GM19328 (cell line): ENCODE data around the gene TMEM209.

ENCODE experiments used
- ATAC-seq: cut with Tn5 transposase; IDR thresholded peaks from one replicate; pipeline ENCODE4 v1.9.1; 2021; ENCODE audit warnings: mild to moderate bottlenecking, moderate library complexity; ENCODE audit not compliant: unreplicated experiment

TMEM209 gene

DNA sequence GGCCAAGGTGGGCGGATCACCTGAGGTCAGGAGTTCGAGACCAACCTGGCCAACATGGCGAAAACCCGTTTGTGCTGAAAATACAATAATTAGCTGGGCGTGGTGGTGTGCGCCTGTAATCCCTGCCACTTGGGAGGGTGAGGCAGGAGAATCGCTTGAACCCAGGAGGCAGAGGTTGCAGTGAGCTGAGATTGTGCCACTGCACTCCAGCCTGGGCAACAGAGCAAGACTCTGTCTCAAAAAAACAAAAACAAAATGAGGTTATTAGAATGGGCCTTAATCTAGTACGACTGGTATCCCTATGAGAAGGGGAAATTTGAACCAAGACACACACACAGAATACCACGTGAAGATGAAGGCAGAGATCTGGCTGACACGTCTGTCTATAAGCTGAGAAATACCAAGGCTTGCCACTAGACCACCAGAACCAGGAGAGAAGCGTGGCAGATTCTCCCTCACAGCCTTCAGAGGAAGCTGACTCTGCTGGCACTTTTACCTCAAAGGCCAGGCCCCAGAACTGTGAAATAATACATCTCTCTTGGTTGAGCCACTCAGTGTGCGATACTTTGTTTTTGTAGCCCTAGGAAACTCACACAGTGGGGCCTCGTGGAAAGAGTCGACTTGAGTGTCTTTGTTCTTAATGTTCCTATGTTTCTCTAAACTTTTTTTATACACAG is 59.6 kb downstream of the TMEM209 start:
- no peak for ATAC-seq

DNA sequence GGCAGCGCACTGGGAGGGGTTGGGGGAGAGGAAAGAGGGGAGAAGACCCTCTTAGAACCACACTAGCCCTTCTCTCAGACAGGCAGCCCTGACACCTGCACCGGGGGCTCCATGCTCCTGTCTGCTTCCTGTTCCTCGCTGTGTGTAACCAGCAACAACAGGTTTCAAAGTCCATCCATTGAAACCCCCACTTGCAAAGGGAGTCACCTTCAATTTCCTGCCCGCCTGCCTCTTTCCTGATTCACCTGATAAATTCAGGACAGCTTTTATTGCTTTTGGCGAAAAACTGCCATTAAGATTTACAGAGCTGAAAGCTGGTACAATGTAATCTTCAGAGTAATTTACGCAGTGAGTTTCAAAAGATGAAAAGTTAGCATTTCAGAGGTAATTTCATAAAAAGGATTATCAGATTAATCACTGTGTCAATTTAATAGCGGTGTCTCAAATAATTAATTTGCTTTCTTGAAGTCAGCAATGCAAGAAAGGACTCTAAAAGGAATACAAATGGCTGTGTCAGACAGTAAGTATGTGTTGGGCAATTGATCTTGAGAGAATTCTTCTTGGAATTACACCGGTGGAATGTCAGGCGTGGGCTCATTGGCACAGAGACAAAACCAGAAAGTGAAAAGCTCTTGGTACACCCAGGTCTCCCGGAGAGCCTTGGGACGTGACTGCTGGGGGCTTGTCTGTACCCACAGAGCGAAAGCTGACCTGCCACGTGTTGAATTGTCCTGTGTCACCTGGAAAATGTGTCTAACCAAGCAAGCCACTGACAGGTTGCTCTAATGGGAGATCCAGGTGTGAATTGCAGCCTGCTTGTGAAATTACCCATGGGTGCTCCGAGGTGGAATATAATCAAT is 60.7 kb downstream of the TMEM209 start:
- no peak for ATAC-seq

DNA sequence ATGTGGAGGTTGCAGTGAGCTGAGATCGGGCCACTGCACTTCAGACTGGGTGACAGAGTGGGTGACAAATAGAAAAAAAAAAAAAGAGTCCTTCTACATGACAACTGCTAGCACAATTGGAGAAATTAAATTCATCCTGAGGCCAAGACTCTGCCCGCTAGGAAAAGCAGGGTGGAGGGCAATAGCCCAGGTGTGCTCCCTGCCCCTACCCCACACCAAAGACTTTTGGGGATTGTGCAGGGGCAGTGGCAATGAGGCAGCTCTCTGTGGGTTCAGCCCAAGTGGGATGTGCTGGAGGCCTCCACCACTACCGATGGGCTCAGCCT is 61.3 kb downstream of the TMEM209 start:
- ATAC-seq, result no peak

DNA sequence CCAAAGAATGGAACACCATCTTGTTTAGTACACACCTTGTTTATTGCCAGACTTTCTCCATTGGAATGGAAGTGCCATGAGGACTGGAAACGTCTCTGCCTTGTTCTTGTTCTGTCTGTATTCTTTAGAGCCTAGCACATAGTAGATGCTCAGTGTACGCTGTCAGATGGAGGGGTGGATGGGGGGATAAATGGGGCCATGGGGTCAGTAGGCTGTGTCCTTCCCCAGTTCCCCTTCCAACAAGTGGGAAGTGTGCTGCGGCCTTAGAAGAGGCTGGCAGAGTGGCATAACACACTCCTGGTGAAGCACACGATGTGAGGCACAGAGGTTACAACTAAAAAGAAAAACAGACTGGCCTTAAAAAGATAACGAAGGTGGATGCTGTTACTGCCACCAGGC is 61.9 kb downstream of the TMEM209 start:
- ATAC-seq, result no peak

DNA sequence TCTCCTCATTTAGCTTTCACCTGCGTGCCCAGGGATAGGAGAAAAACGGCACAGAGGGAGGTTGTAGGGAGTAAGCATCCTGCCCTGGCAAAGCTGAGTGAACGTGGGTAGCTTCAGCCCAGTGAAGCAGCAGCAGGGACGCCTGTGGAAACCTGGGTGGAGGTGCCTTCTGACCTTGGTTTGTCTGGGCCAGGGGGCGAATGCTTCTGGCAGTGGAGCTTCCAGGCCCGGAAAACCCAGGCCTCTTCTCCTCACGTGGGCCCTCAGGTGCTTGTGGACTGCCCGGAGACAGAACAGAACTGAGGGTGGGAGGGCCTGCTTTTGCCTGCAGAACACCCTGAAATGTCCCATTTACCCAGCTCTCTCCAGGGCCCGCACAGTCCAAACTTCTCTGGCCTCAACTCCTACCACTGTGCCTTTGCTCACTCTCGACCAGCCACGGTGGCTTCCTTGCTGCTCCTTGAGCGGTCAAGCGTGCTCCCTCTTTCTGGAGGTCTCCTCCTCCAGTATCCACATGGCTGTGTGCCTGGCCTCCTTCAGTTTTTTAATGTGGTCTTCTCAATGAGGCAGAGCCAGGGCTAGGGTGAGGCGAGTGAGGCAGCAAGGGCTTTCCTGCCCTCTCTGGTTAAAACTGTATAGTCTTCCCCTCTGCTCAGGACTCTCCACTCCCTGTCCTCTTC is 62.4 kb downstream of the TMEM209 start:
- ATAC-seq, result no peak

DNA sequence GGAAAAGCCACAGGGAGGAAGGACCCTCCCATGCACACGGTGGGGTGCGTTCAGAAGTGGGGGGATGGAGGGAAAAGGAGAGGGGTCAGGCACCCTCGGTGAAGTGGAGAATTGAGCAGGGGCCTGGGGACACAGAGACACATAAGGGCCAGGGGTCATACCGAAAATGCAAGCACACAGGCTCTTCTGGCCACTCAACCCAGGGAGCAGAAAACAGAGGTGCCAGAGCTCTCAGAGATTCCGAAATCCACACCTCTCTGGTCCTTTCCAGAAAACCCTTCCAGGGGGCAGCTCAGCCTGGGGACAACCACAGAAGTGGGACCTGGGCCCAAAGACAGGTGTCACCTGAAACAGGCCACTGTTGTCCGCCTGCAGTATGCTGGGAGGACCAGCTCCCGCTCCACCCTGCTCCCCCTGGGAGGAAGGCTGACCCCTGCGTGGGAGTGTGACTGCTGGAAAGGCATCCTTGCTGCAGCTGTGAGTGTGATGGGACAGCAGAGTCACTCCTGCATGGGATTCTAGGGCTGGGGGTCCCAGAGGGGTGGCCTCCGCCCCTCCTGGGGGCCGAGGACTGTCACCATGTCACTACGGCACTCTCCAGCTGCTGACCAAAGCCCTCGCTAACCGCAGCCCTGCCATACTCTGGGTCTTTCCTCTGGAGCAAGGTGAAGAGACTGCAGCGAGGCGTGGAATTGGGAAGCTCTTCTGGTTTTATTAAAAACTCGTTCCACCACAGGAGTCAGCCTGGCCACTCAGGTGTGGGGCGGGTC is 63.1 kb downstream of the TMEM209 start:
- ATAC-seq, result no peak

DNA sequence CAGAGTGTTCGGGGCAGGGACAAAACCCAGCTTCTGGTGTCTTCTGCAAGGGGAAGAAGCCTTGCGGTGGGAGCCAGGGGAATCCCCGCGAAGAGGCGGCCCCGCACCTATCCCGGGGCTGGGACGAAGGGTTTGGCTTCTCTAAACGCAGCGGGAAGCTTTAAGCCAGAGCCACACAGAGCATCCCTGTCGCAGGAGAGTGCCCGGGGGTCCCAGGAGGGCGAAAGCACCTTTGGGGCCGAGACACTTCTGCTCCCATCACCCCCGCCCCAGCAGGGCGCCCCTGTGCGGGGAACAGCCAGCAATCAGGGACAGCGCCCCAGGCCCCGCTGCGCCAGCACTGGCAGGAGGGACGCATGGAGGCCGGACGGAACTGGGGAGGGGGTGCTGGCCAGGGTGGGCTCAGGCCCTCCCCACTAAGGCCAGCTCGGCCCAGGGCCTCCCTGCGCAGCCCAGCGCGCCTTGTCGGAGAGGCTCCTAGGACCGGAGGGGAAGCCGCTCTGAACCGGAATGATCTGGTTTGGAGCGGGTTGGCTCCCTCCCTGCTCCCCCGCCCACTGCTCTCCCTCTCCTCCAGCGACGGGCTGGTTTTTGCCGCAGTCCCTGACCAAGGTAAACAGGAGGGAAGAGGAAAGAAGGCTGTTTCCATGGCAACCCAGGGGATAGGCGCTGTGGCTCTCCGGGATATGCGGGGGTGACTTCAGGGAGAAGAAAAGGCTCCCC is 63.9 kb downstream of the TMEM209 start:
- ATAC-seq, result no peak

DNA sequence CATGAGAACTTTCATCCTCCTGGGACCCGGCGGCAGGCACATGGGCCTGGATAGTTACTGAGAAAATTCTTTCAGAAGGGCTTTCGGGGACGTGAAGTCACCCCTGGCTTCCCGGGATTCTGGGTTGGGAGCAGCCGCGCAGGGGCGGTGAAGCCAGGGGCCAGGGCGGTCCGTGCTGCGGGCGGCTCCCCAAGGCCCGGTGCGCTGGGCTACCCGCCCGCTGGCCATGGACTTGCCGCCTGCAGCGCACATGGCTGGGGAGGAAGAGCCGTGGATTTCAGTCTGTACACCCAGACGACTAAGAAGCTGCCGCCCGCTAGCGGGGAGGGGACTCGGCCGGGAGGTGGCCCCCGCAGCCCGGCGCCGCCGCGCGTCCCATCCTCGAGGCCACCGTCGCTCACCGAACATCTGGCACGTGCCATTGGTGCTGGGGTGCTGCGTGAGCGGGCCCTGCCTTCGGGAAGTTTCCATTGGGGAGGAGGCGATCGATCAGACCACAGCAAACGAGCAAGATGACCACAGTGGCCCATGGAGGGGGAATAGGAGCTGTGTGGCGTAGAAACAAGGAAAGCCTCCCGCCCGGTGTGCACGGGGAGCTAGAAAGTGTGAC is 64.5 kb downstream of the TMEM209 start:
- ATAC-seq, result no peak

DNA sequence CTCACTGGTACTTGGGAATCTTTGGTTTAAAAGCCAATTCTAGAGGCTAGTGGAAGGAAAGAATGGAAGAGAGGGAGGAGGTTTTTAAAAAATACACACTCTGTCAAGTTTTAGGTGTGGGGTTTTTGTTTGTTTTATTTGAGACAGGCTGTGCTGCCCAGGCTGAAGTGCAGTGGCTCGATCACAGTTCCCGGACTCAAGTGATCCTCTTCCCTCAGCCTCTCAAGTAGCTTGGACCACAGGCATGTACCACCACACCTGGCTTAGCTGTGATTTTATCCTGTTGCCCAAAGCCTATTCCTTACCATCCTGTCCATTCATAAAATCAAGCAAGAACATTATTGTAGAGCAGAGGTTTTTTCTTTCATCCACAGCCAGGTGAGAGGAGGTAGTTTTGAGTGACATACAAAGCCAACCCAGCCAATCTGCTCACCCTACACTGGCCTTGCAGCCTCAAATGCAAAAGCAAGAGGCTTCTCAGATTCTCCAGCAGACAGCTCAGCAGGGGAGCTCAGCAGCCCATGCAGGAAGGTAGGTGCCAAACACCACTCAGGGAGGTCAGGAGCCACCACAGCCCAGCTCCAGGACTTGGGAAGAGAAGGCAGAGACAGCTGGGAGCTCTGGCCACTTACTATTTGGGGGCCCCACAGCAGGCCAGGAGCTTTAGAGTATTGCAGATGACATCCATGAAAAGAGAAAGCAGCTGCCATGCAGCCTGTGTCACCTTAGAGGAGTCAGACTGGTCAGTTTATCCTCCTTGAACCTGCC is 65.8 kb downstream of the TMEM209 start:
- no peak for ATAC-seq

DNA sequence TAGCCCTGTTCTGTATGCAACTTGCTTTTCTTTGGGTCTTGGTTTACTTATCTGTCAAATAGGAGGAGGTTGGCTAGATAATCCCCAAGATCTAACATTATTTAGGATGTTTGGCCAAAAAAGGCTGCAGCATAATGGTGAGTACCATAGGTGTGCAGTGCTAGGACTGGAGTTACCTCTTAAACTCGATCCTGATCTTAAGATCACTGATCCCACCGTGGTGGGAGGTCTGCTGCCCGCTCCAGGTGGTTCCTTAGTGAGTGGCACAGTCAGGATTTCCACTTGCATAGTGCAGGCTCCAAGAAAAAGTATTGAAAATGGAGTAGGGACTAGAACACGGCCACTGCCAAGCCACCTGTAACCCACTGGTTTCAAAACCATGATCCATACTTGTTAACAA is 68.0 kb downstream of the TMEM209 start:
- ATAC-seq, result no peak

DNA sequence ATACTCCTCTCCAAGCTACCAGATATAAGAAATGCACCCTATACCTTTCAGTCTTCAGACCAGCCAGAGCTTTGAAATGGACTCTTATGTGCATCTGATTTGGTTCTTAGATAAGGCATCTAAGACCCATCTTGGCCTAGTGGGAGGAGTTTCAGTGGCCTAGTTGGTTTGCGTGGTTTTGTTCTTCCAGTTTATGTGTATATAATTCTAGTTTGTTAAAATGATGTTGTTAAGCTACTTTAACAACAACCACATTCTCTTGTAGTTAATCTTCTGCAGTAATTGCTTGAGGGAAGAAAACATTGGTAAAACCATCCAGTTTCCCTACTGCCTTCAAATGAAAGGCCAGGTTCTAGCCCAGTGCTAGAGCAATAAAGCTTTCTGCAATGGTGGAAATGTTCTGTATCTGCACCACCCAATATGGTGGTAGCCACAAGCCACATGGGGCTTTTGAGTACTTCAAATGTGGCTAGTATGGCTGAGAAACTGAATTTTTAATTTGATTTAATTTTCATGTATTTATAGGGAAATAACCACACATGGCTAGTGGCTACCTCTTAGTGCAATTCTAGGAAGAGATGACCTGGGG is 68.5 kb downstream of the TMEM209 start:
- no peak for ATAC-seq

DNA sequence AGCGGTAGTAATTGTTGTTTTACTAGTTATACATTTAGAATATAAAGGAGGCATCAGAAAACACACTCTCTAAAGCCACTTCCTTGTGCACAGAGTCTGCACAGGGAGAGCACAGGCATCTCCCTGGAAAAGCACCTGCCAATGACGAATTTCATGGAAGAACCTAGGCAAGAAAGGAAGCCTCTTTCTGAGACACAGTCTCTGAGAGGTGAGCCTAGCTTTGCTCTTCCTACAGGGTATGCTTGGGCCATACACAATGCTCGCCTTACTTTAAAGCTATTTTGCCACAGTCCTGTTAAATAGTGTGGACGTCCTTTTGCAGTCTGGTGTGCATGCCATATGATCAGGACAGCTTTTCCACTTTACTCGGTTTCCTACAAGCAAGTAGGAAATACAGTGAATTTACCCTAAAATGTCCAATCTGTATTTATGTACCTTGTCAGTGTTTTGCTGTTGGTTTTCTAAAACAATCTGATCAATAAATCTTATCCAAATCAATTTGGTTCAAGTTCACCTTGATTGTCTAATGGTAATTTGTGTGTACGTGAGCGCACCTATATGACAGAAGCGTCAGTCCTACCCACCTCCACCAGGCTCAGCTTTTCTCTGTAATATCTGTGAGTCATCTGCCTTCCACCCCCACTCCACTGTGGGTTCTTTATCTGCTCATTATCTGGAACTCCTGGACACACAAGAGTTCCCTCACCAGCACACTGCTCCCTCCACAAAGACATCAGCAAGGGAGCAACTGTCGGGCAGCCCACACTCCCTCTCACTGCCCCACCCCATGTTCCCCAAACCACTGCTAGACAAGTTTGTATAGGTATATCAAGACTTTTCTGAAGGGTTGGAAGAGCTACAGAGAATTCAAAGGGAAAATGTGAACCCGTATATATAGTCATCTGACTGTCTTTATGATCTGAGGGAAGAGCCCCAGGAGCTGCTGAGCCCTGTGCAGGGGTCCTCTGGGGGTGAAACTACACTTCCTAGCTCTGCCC is 69.7 kb downstream of the TMEM209 start:
- no peak for ATAC-seq

DNA sequence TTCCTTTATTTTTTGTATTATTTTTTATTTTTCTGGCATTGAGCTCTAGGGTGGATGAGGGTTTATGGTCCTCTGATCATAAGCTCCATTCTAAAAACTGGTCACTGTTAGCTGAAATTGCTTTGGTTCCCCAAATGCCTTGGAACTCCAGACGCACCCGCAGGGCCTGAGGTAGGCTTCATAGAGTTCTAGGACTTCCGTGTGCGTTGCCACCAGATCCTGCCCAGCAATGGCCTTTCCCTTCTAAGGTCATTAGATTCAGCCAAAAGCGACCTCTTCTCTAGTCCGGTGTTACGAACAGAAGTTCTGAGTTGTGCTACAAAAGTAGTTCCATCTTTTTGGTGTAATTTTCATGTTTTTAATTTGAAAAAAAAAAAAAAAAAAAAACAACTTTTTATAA is 70.5 kb downstream of the TMEM209 start:
- no peak for ATAC-seq

DNA sequence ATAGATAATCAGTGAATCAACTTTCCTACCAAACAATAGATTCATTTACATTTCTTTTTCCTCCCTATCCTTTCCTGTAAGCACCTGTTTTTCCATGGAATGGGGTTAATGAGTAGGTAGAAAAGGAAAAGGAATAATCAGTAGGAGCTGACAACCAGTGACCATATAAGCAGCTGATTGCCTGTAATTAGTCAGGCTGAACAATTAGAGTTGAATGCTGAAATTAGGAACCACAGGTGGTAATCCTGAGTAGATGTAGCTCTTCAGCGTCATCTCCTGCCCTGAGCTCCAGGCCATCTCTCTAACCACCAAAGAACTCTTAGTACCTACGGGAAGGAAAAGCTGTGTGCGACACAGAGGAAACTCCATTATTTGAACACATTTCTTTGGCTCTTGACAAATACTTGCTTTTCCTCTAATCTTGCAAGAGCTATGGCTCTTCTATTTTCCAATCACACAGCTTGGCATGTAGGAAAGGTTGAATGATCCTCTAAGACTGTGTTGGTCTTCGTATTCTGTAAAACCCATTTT is 71.0 kb downstream of the TMEM209 start:
- no peak for ATAC-seq

DNA sequence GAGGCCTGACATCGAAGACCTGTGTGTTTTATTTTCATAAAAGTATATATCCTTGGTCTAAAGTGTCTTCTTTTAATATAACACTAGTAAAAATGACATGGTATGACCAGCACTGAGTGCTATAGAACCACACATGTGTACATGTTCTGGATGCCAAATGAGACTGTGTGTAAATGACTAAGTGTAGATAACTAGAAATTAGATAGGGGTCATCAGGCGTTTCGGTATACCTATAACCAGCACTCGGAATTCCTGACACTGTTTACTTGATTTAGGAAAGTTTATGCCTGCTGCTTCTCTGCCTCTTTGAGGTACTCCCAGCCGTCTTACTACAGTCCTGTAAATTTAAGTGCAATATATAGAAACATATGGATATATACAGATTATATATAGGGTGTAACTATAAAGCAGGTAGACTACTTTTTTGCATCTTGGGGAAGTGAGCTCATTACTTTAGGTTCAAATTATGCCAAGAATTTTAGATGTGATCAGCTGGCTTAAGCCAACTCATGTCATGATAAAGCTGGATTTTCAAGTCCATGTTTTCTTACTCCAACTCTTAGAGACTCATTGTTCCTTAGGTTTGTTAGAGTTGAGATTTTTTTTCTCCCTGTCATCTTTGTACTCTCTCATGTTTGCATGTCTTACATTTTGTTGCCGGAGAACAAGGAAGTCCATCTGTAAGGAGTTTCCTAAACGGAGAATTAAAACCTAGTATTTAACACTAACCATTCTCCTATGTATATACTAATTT is 72.0 kb downstream of the TMEM209 start:
- ATAC-seq, result no peak

DNA sequence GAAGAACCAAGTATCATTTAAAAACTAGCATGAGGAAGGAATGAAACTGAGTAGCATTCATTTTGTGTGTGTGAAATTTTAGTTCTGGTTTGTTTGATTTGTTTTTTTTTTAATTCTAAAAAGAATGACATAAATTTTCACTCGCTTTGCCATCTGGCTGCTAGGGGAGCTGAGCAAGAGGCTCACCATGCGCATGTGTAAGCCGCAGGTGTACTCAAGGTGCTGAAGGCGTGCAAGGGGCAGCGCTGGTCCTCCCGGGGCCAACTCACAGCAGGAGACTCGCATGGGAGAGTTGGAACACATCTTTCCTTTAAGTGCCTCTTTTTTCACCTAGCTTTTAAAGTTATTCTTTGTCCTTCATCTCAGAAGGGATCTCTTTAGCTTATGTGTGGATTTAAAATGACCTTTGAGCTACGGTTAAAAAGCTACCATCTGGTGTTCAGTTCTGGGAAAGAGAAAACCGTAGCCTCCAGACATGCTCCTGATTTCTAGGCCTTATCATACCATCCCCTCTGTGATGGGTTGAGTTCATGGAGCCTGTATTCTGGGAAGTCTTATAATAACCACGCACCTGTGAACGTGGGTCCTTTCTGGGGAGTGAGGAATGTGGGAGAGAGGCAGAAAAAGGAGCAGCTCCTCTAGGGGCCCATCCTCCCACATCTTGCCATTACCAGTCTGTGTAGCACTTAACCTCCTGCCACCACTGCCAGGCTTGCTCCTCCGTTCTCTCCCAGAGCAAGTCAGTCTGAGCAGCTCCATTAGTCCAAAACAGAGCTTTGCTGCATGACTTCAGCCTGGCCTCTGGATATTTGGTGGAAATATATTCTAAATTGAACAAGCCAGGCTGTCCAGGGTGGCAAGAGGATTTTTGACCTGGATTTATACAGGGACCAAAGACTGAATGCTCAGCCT is 73.0 kb downstream of the TMEM209 start:
- no peak for ATAC-seq
